GM23338 (cell line): Measurements from ENCODE around the gene WHAMM. TPM values are rescaled to one million over a fixed set of nuclear protein-coding genes. Genes with fewer than 3 reads are reported as not detected.

ENCODE experiments used
- ATAC-seq: fragments of 200-7000 bp; cut with Tn5 transposase; 3 replicates; pipeline ENCODE4 v1.9.1; 2020
- DNase-seq: peaks from one replicate; pipeline ENCODE4 v3.0.0-alpha.2; 2015; ENCODE audit warnings: low spot score
- H2AFZ ChIP-seq: fragments of 200-600 bp; sonication (generic); 2 replicates; pipeline ENCODE4 v1.8.0; 2016; ENCODE audit warnings: antibody characterized with exemption, mild to moderate bottlenecking, moderate library complexity
- H3F3A ChIP-seq: fragments of 200-600 bp; sonication (generic); replicated peaks from 2 replicates; pipeline ENCODE4 v1.8.0; 2017; ENCODE audit warnings: antibody characterized with exemption, mixed run types, low read depth
- H3K27ac ChIP-seq: fragments of 200-600 bp; sonication (generic); 2 replicates; pipeline ENCODE4 v1.6.1; 2016; ENCODE audit warnings: low read depth
- H3K27me3 ChIP-seq: fragments of 200-600 bp; sonication (generic); 2 replicates; pipeline ENCODE4 v1.8.0; 2016; ENCODE audit warnings: mild to moderate bottlenecking, mixed run types, moderate library complexity; ENCODE audit not compliant: insufficient read depth
- H3K36me3 ChIP-seq: fragments of 200-600 bp; sonication (generic); 2 replicates; pipeline ENCODE4 v1.8.0; 2016; ENCODE audit warnings: mild to moderate bottlenecking; ENCODE audit not compliant: insufficient read depth
- H3K4me1 ChIP-seq: fragments of 200-600 bp; sonication (generic); 2 replicates; pipeline ENCODE4 v1.8.0; 2016; ENCODE audit warnings: mild to moderate bottlenecking, moderate library complexity; ENCODE audit not compliant: insufficient read depth
- H3K4me2 ChIP-seq: fragments of 200-600 bp; sonication (generic); 2 replicates; pipeline ENCODE4 v1.7.1; 2017; ENCODE audit warnings: mixed run types
- H3K4me3 ChIP-seq: fragments of 200-600 bp; sonication (generic); 2 replicates; pipeline ENCODE4 v1.6.1; 2016; ENCODE audit warnings: mixed run types
- H3K79me2 ChIP-seq: fragments of 200-600 bp; sonication (generic); replicated peaks from 2 replicates; pipeline ENCODE4 v1.8.0; 2017; ENCODE audit warnings: mild to moderate bottlenecking; ENCODE audit not compliant: insufficient read depth
- H3K9me2 ChIP-seq: fragments of 200-600 bp; sonication (generic); 2 replicates; pipeline ENCODE4 v1.8.0; 2017; ENCODE audit not compliant: insufficient read depth
- H4K20me1 ChIP-seq: fragments of 200-600 bp; sonication (generic); replicated peaks from 2 replicates; pipeline ENCODE4 v1.8.0; 2017; ENCODE audit warnings: mild to moderate bottlenecking; ENCODE audit not compliant: insufficient read depth
- H3K27ac Mint-ChIP-seq: 2 replicates; pipeline ENCODE4 v1.8.0; 2020; ENCODE audit warnings: inconsistent platforms, mild to moderate bottlenecking, moderate library complexity, mixed read lengths
- H3K27me3 Mint-ChIP-seq: 3 replicates; pipeline ENCODE4 v1.8.0; 2022; ENCODE audit warnings: low read depth, mild to moderate bottlenecking, moderate library complexity, mixed read lengths, inconsistent platforms; ENCODE audit not compliant: insufficient read depth, poor library complexity
- H3K36me3 Mint-ChIP-seq: 3 replicates; pipeline ENCODE4 v1.8.0; 2021; ENCODE audit warnings: low read depth, mild to moderate bottlenecking, inconsistent platforms, moderate library complexity, mixed read lengths
- H3K4me1 Mint-ChIP-seq: 3 replicates; pipeline ENCODE4 v1.8.0; 2020; ENCODE audit warnings: mild to moderate bottlenecking, inconsistent platforms, mixed read lengths
- H3K4me3 Mint-ChIP-seq: 3 replicates; pipeline ENCODE4 v1.8.0; 2021; ENCODE audit warnings: moderate library complexity, mild to moderate bottlenecking, inconsistent platforms, mixed read lengths
- H3K9me3 Mint-ChIP-seq: 3 replicates; pipeline ENCODE4 v1.8.0; 2020; ENCODE audit warnings: moderate library complexity, mild to moderate bottlenecking, inconsistent platforms, mixed read lengths
- CREB1 ChIP-seq: fragments of 250-450 bp; sonication (Bioruptor Pico); IDR thresholded peaks from 2 replicates; pipeline ENCODE4 v1.5.0; 2020; ENCODE audit warnings: low read depth, mild to moderate bottlenecking, moderate library complexity
- ETS1 ChIP-seq: IDR thresholded peaks from 2 replicates; pipeline ENCODE4 v1.6.1; 2016; ENCODE audit warnings: antibody characterized with exemption
- EZH2 ChIP-seq: fragments of 200-600 bp; sonication (generic); IDR thresholded peaks from one replicate; pipeline ENCODE4 v1.8.0; 2017; ENCODE audit warnings: antibody characterized with exemption, mild to moderate bottlenecking, low read depth; ENCODE audit not compliant: unreplicated experiment
- JUNB ChIP-seq: IDR thresholded peaks from one replicate; pipeline ENCODE4 v1.6.1; 2016; ENCODE audit warnings: antibody characterized with exemption; ENCODE audit not compliant: unreplicated experiment
- NANOG ChIP-seq: IDR thresholded peaks from 2 replicates; pipeline ENCODE4 v1.6.1; 2016; ENCODE audit warnings: antibody characterized with exemption, borderline replicate concordance
- POLR2AphosphoS5 ChIP-seq: IDR thresholded peaks from 2 replicates; pipeline ENCODE4 v1.6.1; 2016; ENCODE audit warnings: antibody characterized with exemption, low read depth
- STAT1 ChIP-seq: IDR thresholded peaks from one replicate; pipeline ENCODE4 v1.6.1; 2016; ENCODE audit warnings: antibody characterized with exemption; ENCODE audit not compliant: unreplicated experiment
- polyA plus RNA-seq: library from polyadenylated mRNA; unstranded; fragments of >200 nt; fragmentation: Nextera tagmentation; extraction: Ambion mirVana; gene quantifications from 2 replicates; pipeline ENCODE4 v1.2.1, GENCODE V29; 2016
- total RNA-seq: library from RNA; depleted of rRNA; stranded (reverse); fragments of >200 nt; shearing (Covaris generic); gene quantifications from 2 replicates; pipeline ENCODE4 v1.2.3, GENCODE V29; 2014
- TF ChIP-seq, protein P1 (sequence below): IDR thresholded peaks from one replicate; pipeline ENCODE4 v1.6.1; 2018; ENCODE audit warnings: antibody characterized with exemption; ENCODE audit not compliant: unreplicated experiment
- TF ChIP-seq, protein P2 (sequence below), 2 experiments: fragments of 200-600 bp in 1 of 2; sonication (generic) in 1 of 2; conservative IDR thresholded peaks; 2 replicates each; pipeline versions ENCODE4 v1.5.1 to v1.6.1; 2016 to 2017; ENCODE audit warnings: antibody characterized with exemption in 2 of 2, low read depth in 2 of 2, mild to moderate bottlenecking in 2 of 2, moderate library complexity in 1 of 2

WHAMM gene
- total and polyA plus RNA-seq, 2 experiments from 2014 or later = 2.2 to 4.1 TPM

- TF ChIP-seq, protein P1, sequence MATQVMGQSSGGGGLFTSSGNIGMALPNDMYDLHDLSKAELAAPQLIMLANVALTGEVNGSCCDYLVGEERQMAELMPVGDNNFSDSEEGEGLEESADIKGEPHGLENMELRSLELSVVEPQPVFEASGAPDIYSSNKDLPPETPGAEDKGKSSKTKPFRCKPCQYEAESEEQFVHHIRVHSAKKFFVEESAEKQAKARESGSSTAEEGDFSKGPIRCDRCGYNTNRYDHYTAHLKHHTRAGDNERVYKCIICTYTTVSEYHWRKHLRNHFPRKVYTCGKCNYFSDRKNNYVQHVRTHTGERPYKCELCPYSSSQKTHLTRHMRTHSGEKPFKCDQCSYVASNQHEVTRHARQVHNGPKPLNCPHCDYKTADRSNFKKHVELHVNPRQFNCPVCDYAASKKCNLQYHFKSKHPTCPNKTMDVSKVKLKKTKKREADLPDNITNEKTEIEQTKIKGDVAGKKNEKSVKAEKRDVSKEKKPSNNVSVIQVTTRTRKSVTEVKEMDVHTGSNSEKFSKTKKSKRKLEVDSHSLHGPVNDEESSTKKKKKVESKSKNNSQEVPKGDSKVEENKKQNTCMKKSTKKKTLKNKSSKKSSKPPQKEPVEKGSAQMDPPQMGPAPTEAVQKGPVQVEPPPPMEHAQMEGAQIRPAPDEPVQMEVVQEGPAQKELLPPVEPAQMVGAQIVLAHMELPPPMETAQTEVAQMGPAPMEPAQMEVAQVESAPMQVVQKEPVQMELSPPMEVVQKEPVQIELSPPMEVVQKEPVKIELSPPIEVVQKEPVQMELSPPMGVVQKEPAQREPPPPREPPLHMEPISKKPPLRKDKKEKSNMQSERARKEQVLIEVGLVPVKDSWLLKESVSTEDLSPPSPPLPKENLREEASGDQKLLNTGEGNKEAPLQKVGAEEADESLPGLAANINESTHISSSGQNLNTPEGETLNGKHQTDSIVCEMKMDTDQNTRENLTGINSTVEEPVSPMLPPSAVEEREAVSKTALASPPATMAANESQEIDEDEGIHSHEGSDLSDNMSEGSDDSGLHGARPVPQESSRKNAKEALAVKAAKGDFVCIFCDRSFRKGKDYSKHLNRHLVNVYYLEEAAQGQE = no peak
- TF ChIP-seq, protein P2, sequence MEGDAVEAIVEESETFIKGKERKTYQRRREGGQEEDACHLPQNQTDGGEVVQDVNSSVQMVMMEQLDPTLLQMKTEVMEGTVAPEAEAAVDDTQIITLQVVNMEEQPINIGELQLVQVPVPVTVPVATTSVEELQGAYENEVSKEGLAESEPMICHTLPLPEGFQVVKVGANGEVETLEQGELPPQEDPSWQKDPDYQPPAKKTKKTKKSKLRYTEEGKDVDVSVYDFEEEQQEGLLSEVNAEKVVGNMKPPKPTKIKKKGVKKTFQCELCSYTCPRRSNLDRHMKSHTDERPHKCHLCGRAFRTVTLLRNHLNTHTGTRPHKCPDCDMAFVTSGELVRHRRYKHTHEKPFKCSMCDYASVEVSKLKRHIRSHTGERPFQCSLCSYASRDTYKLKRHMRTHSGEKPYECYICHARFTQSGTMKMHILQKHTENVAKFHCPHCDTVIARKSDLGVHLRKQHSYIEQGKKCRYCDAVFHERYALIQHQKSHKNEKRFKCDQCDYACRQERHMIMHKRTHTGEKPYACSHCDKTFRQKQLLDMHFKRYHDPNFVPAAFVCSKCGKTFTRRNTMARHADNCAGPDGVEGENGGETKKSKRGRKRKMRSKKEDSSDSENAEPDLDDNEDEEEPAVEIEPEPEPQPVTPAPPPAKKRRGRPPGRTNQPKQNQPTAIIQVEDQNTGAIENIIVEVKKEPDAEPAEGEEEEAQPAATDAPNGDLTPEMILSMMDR (conservative IDR thresholded peaks at IDR 0.05; ENCODE audit: low read depth in 2 of 2) = no peak
- TF ChIP-seq NANOG = no peak
- TF ChIP-seq STAT1 = no peak
- TF ChIP-seq CREB1 (CRISPR knock-in tag) = no peak
Observed at GRCh38 chr15:82839136-82839535, 29.7 kb downstream of the WHAMM start (continued).

DNA sequence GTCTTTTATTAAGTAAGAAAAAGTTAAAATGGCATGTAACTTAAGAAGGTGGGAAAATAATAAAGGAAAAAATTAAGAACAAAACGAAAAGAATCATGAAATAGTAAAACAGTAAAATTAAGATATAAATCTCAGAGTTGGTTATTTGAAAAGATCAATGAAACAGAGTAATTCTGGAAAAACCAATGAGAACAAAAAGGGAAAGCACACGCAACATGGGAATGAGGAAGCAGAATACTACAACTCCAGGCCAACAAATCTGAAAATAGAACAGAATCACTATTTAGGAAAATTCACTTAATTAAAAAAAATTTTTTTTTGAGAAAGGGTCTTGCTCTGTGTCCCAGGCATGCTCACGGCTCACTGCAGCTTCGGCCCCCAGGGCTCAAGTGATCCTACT is 30.7 kb downstream of the WHAMM start:
- H3K27me3 Mint-ChIP-seq = no peaks in the 10 kb centered on the region
- Histone ChIP-seq H3K27me3 (no peaks in the 10 kb centered on the region), H3F3A (no peaks in the 10 kb centered on the region), H2AFZ (no peak overlapping the region), H3K9me2 (no peaks in the 10 kb centered on the region), H3K4me3 (no peak overlapping the region), H3K79me2 (no peaks in the 10 kb centered on the region), H4K20me1 (no peaks in the 10 kb centered on the region), H3K27ac (no peak overlapping the region), H3K4me2 (no peak overlapping the region), H3K4me1 (no peaks in the 10 kb centered on the region), H3K36me3 (no peaks in the 10 kb centered on the region)
- ATAC-seq (no peak), DNase-seq (no peak)
- H3K9me3 Mint-ChIP-seq = no peaks in the 10 kb centered on the region; the same call in 2 of the 3 replicates
- no peak overlapping the region for H3K27ac Mint-ChIP-seq
- no peaks in the 10 kb centered on the region; the same call in 2 of the 3 replicates for H3K4me1 Mint-ChIP-seq
- no peak overlapping the region for H3K4me3 Mint-ChIP-seq
- peaks cover 7% of the 10 kb centered on the region; the same call in 1 of the 3 replicates for H3K36me3 Mint-ChIP-seq
- TF ChIP-seq, protein P1 = no peak
- TF ChIP-seq ETS1 (no peak), NANOG (no peak), CREB1 (CRISPR knock-in tag) (no peak), EZH2 (no peak), POLR2AphosphoS5 (no peak), JUNB (no peak)
- TF ChIP-seq, protein P2 (conservative IDR thresholded peaks at IDR 0.05; ENCODE audit: low read depth in 2 of 2) = no peak
